ENCODE measurements around the gene TOLLIP. TPM values are rescaled to one million over a fixed set of nuclear protein-coding genes. Genes with fewer than 3 reads are reported as not detected.

The TOLLIP gene
- total and polyA plus RNA-seq, 2 of the 8 experiments (the other 6 are each of a cell fraction or from before 2014, with no cell fraction given) = 23.7 to 34.7 TPM

- no peak for TF ChIP-seq JUND (IDR thresholded peaks at IDR 0.05; ENCODE audit: low read length)
Measured at GRCh38 chr11:1305063-1305495, 4.4 kb downstream of the TOLLIP start (continued).
